HEK293T (cell line): ENCODE measurements around the gene PAF1.
A peak's percentile ranks its signal among the peaks of the same experiment; 100 is the strongest.

Source experiments
- CTCF ChIA-PET: fragments of 350-600 bp; formaldehyde crosslinking; extraction: SDS; loops from one replicate; lab custom pipeline; 2021; ENCODE audit warnings: antibody characterized with exemption, inconsistent platforms; lab: Yijun Ruan, JAX
- POLR2A ChIA-PET: fragments of 350-600 bp; formaldehyde crosslinking; extraction: SDS; loops from one replicate; lab custom pipeline; 2020; ENCODE audit warnings: antibody characterized with exemption, inconsistent platforms; lab: Yijun Ruan, JAX
- DNase-seq: peaks from one replicate; pipeline ENCODE4 v3.0.0; 2012; ENCODE audit warnings: mixed read lengths; ENCODE audit errors: extremely low spot score
- ARNT ChIP-seq: fragments of 450-650 bp; IDR thresholded peaks from 2 replicates; pipeline ENCODE4 v1.6.1; 2017; ENCODE audit warnings: mild to moderate bottlenecking
- BHLHE40 ChIP-seq: fragments of 450-650 bp; IDR thresholded peaks from 2 replicates; pipeline ENCODE4 v1.6.1; 2016; ENCODE audit warnings: mild to moderate bottlenecking, moderate library complexity, borderline replicate concordance
- CTBP1 ChIP-seq: fragments of 450-650 bp; IDR thresholded peaks from 2 replicates; pipeline ENCODE4 v1.6.1; 2016; ENCODE audit warnings: borderline replicate concordance
- ELF4 ChIP-seq: fragments of 450-650 bp; IDR thresholded peaks from 2 replicates; pipeline ENCODE4 v1.6.1; 2017; ENCODE audit warnings: antibody characterized with exemption
- FOXA1 ChIP-seq: fragments of 450-650 bp; IDR thresholded peaks from 2 replicates; pipeline ENCODE4 v1.6.1; 2016; ENCODE audit warnings: mild to moderate bottlenecking
- FOXK2 ChIP-seq: fragments of 450-650 bp; IDR thresholded peaks from 2 replicates; pipeline ENCODE4 v1.6.1; 2016; ENCODE audit warnings: mild to moderate bottlenecking
- FOXM1 ChIP-seq: fragments of 450-650 bp; IDR thresholded peaks from 2 replicates; pipeline ENCODE4 v1.6.1; 2017; ENCODE audit warnings: mild to moderate bottlenecking, borderline replicate concordance
- HDGF ChIP-seq: fragments of 450-650 bp; IDR thresholded peaks from 2 replicates; pipeline ENCODE4 v1.6.1; 2017; ENCODE audit warnings: antibody characterized with exemption, borderline replicate concordance
- L3MBTL2 ChIP-seq: fragments of 450-650 bp; conservative IDR thresholded peaks from 2 replicates; pipeline ENCODE4 v1.6.1; 2016; ENCODE audit warnings: mild to moderate bottlenecking
- LEF1 ChIP-seq: fragments of 450-650 bp; IDR thresholded peaks from 2 replicates; pipeline ENCODE4 v1.6.1; 2017; ENCODE audit warnings: mild to moderate bottlenecking, borderline replicate concordance
- NFRKB ChIP-seq: fragments of 450-650 bp; IDR thresholded peaks from 2 replicates; pipeline ENCODE4 v1.6.1; 2016; ENCODE audit warnings: mild to moderate bottlenecking, moderate library complexity
- SP1 ChIP-seq: fragments of 450-650 bp; IDR thresholded peaks from 2 replicates; pipeline ENCODE4 v1.6.1; 2017
- SUZ12 ChIP-seq: fragments of 450-650 bp; IDR thresholded peaks from 2 replicates; pipeline ENCODE4 v1.6.1; 2016; ENCODE audit warnings: mild to moderate bottlenecking
- TARDBP ChIP-seq: fragments of 450-650 bp; IDR thresholded peaks from 2 replicates; pipeline ENCODE4 v1.6.1; 2016
- ZNF384 ChIP-seq: fragments of 450-650 bp; IDR thresholded peaks from 2 replicates; pipeline ENCODE4 v1.6.1; 2016
- TF ChIP-seq, protein P1 (sequence below): fragments of 450-650 bp; IDR thresholded peaks from 2 replicates; pipeline ENCODE4 v1.6.1; 2016

PAF1 gene

GRCh38 chr19:39408392-39409207, 17.7 kb upstream of the PAF1 start:
- no peak for DNase-seq
- TF ChIP-seq, protein P1, sequence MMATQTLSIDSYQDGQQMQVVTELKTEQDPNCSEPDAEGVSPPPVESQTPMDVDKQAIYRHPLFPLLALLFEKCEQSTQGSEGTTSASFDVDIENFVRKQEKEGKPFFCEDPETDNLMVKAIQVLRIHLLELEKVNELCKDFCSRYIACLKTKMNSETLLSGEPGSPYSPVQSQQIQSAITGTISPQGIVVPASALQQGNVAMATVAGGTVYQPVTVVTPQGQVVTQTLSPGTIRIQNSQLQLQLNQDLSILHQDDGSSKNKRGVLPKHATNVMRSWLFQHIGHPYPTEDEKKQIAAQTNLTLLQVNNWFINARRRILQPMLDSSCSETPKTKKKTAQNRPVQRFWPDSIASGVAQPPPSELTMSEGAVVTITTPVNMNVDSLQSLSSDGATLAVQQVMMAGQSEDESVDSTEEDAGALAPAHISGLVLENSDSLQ: no peak
- no peak for TF ChIP-seq LEF1
- TF ChIP-seq CTBP1: no peak
- POLR2A ChIA-PET: interaction anchor here (1.8 to 10.0 kb wide), 3 partner anchors 11 to 27 kb away, joined by 5 to 54 read pairs (median 7); partner anchors contain the start of genes MED29, PAF1 and RPS16
- CTCF ChIA-PET: interaction anchor here (1.1 kb wide), 1 partner anchor 11 kb away, joined by 7 read pairs; no protein-coding TSS in a partner anchor

- ChIA-PET POLR2A (interaction anchor here (1.8 to 10.0 kb wide), 3 partner anchors 10 to 28 kb away, joined by 5 to 54 read pairs (median 7); partner anchors contain the start of genes MED29, PAF1 and RPS16), CTCF (interaction anchor here (1.1 kb wide), 1 partner anchor 10 kb away, joined by 7 read pairs; no protein-coding TSS in a partner anchor)
- no peak for TF ChIP-seq HDGF
- TF ChIP-seq BHLHE40: no peak
- TF ChIP-seq L3MBTL2: no peak
- no peak for TF ChIP-seq SP1
- no peak for TF ChIP-seq TARDBP
- no peak for TF ChIP-seq NFRKB
- TF ChIP-seq FOXA1: no peak
- TF ChIP-seq ARNT: no peak
- no peak for DNase-seq
These were observed 16.9 kb upstream of the PAF1 start for GRCh38 chr19:39407660-39408391.

- no peak for TF ChIP-seq BHLHE40
- TF ChIP-seq, protein P1: no peak
- no peak for TF ChIP-seq FOXA1
- TF ChIP-seq ARNT: no peak
- TF ChIP-seq ZNF384: no peak
- no peak for TF ChIP-seq FOXM1
- TF ChIP-seq SUZ12: no peak
- no peak for TF ChIP-seq L3MBTL2
- TF ChIP-seq CTBP1: no peak
- TF ChIP-seq FOXK2: no peak
- no peak for TF ChIP-seq ELF4
- TF ChIP-seq LEF1: no peak
- TF ChIP-seq SP1: no peak
- TF ChIP-seq NFRKB: no peak
- no peak for TF ChIP-seq HDGF
- TF ChIP-seq TARDBP: no peak
- ChIA-PET POLR2A (interaction anchor here (1.8 to 10.0 kb wide), 2 partner anchors 9 to 28 kb away, joined by 7 to 54 read pairs; partner anchors contain the start of gene RPS16), CTCF (no interaction called here)
- no peak for DNase-seq
These were observed 16.4 kb upstream of the PAF1 start for GRCh38 chr19:39407410-39407659.

DNA sequence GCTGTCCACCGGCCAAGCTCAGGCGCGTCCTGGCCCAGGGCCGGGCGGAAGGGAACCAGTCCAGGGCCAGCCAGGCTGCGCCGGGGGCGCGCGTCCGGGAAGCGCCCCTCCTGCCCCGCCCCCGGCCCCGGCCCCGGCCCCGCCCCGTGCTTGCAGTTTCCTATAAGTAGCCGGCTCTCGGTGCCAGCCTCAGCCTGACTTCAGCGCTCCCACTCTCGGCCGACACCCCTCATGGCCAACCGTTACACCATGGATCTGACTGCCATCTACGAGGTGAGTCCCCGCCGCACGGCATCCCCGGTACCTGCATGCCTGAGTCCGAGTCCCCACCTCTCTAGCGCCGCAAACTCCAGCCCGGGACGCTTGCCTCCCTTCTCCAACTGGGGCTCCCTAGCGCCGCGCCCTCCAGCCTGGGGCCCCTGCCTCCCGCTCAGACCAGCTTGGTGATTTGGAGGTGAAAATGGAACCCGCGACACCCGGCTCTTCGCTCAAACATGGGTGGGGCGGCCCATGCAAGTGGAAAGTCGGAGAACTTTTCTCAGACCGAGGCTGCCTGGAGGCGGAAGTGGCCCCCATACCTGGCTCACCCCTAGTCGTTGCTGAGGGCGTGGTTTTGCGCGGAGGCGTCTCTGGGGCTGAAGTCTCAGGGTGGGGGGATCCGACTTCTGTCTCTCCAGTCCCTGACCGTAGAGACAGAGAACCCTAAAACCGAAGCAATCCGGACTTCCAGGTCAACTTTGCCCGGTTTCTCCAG, 15.9 kb upstream of the PAF1 start, which contains the start of gene ZFP36:
ZFP36 (plus strand) TSS at position 192 of the 754 bp plus-strand sequence; CDS start at position 250, 58 bp downstream.
- DNase-seq: peak; percentile 72
- no peak for TF ChIP-seq BHLHE40
- TF ChIP-seq L3MBTL2: peak; percentile 32; the same call in 1 of the 2 replicates
- no peak for TF ChIP-seq TARDBP
- TF ChIP-seq ZNF384: no peak
- ChIA-PET POLR2A (interaction anchor here (1.1 to 10.0 kb wide), 3 partner anchors 9 to 29 kb away, joined by 3 to 54 read pairs (median 7); partner anchors contain the start of genes MED29, PAF1 and RPS16), CTCF (no interaction called here)

DNA sequence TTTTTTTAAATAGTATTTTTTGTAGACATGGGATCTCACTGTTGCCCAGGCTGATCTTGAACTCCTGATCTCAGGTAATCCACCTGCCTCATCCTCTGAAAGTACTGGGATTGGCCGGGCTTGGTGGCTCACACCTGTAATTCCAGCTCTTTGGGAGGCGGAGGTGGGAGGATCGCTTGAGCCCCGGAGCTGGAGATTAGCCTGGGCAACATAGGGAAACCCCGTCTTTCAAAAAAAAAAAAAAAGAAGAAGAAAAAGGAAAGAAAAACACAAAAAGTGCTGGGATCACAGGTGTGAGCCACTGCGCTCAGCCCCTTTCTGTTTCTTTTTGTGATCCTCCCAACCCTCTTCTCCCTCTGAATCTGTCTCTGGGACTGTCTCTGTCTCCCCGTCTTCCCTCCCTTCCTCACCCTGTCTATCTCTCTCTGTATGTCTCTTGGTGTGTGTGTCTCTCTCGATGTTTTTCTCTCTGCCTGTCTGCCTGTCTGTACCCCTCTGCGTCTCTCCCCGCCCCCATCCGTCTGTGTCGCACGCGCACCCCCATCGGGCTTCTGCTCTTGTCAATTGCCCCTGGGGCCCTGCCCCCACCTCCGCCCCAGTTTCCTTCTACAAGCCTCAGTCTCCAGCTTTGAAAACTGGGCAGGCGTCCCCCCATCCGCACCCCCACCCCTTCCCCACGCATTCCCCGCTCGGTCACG, 15.2 kb upstream of the PAF1 start:
- TF ChIP-seq ARNT (no peak), FOXK2 (no peak), SP1 (no peak), LEF1 (no peak), ZNF384 (no peak), TARDBP (no peak), NFRKB (no peak), L3MBTL2 (no peak), BHLHE40 (no peak), FOXA1 (no peak), FOXM1 (no peak), SUZ12 (no peak), ELF4 (no peak), CTBP1 (no peak), HDGF (no peak)
- TF ChIP-seq, protein P1: no peak
- no peak for DNase-seq
- POLR2A ChIA-PET: interaction anchor here (1.1 to 10.0 kb wide), 2 partner anchors 15 to 29 kb away, joined by 3 to 54 read pairs; partner anchors contain the start of genes MED29, PAF1 and RPS16
- CTCF ChIA-PET: no interaction called here
